GM21723 (cell line): ENCODE data around the gene HSF4.
A peak's percentile ranks its signal among the peaks of the same experiment; 100 is the strongest.

Experiments used
- ATAC-seq: cut with Tn5 transposase; IDR thresholded peaks from one replicate; pipeline ENCODE4 v1.9.1; 2021; ENCODE audit warnings: mild to moderate bottlenecking, moderate library complexity; ENCODE audit not compliant: unreplicated experiment

Gene HSF4

DNA sequence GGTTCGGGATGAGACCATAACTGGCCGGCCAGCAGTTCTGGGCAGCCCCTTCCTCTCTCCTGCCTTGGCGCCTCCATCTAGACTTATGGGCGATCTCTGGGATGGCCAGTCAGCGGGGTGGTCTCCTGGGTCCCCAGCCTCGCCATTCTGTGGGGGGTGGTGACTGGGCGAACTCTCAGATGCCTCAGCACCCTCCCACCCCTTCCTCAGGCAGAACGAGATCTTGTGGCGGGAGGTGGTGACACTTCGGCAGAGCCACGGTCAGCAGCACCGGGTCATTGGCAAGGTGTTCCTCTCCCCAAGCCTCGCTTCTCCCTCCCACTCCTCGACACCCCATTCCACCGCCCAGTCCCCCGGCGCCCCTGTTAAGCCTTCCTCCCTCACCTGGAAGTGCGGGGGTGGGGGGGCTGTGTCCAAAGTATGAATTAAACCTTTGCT, 1.6 kb downstream of the HSF4 start:
- no peak for ATAC-seq

DNA sequence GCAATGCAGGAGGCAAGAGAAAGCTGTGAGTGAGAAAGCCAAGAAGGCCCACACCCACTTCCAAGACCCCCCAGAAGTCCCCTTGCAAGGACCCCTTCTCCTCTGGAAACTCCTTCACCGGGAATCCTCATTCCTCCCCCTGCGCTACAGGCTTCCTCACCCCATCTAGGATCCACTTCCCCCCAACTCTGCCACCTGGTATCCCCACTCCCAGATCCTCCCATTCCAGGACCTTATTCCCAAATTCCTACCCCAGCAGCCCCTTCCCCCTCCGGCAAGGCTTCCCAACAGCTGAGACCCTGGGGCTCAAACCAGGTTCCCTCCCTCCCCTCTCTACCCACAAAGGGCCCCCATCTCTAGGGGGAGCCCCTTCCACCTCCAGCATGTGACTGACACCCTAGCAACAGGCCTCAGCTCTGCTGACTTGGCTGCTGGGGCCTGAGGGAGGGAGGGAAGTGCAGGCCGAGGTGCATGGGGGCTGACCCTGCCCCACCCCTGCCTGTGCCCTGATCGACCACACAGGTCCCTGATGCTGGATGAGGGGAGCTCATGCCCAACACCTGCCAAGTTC, 2.1 kb downstream of the HSF4 start:
- ATAC-seq = no peak

DNA sequence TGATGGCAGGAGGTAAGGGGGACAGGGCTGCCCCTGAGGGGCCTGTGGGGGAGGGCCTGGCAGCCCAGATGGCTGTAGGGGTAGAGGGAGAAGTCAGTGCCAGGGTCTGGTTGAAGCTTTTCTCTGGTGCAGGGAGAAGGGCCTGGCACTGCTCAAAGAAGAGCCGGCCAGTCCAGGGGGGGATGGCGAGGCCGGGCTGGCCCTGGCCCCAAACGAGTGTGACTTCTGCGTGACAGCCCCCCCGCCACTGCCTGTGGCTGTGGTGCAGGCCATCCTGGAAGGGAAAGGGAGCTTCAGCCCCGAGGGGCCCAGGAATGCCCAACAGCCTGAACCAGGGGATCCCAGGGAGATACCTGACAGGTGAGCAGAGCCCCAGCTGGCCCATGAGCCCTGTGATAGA, 3.0 kb downstream of the HSF4 start:
- no peak for ATAC-seq

DNA sequence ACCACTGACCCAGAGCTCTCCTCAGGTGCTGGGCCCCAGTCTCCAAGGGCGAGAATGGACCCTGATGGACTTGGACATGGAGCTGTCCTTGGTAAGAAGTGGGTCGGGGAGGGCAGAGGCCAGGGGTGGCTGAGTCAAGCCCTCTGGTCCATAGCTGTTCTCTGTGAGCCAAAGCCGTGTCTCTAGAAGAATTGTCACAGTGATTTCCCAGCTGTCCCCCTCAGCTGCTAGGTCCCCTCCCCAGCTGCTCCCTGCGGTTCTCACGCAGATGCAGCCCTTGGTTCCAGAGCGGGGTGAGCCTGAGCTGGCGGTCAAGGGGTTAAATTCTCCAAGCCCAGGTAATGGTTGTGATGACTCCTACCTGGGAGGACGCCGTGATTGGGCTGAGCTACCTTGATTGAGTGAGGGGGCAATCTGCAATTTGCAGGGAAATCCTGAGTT, 4.5 kb downstream of the HSF4 start:
- no peak for ATAC-seq

DNA sequence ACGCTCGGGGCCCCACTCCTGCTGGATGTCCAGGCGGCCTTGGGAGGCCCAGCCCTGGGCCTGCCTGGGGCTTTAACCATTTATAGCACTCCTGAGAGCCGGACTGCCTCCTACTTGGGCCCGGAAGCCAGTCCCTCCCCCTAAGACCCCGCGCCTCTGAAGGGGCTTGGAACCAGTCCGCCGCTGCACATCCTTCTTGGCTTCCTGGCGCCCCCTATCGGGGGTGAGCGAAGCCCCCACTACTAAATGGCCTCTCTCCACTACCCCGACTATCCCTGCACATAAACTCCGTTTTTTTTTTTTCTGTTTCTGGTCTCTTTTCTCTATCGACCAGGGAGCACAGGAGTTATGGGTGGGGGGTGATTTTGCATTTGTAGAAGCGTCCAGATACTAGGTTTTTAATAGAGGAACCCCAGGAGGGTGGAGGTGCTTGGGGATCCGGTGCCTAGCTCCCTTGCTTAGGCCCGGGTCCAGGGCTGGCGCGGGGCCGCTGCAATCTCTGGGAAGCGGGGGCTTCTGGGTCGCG, 5.2 kb downstream of the HSF4 start:
- ATAC-seq = peak; percentile 9

DNA sequence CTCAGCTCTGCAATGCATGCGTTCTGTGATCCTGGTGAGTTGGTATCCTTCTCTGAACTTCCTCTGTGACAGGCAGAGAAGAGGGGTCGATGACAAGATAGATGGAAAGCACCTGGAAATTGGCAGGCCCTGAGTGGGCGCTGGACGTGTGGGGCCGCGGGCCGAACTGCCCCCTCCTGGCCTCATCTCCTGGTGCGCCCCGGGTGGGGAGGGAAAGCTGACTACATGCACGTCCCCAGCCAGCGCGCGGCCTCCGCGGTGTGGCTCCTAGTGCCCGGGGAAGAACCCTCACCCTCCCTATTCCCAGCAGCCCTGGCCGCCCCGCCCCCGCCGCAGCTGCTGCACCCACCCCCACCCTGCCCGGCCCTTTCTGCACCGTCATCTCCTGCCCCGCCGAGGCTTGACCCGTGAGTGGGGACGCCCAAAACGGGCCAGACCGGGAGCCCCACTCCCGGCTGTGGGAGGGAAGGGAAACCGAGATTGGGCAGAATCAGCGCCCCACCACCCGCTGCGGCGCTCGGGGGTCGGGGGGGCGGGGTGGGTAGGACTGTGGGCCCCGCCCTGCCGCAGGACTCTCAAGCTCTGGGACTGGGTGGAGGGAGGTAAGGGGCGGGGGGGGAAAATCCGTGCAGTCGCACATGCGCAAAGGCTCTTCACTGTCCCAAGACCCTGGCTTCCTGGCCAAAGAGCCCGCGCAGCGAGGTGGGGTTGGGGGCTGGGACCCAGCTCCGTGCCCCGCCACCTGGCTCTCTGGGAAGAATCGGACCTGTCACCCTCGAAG, 5.8 kb downstream of the HSF4 start, which contains the start of gene NOL3:
TSS of gene NOL3 (plus strand) at position 371 of the 781 bp plus-strand sequence.
- peak; percentile 53 for ATAC-seq

DNA sequence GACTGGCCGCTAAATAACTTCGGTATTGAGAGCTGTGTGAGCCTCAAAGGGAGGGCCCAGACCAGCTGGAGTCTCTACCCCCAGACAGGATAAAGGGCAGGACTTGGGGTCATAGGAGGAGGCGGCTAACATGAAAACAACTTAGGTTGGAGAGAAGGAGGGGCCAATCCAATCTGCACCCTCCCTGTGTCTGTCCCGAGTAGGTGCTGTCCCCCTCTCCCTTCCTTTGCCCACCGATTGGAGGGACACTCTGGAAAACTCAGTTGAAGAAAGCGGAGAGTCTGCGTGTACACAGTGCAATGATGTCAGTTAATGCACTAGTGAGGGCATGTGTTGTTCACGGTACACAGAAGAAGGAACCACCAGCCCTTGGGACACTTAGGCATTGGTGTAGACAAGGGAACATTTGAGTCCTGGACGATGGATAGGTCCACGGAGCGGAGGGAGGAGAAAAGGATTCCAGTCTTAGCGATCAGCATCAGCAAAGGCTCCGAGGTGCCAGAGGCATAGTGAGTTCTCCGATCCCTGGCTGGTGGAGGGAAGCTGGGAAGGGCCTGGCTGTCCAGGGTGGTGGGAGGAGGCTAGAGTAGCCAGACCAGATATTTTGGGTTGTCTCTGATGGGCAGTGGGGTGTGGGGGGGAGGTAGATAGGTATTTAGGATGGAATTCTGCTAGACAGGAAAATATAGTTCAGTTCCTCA, 6.6 kb downstream of the HSF4 start:
- peak; percentile 6 for ATAC-seq

DNA sequence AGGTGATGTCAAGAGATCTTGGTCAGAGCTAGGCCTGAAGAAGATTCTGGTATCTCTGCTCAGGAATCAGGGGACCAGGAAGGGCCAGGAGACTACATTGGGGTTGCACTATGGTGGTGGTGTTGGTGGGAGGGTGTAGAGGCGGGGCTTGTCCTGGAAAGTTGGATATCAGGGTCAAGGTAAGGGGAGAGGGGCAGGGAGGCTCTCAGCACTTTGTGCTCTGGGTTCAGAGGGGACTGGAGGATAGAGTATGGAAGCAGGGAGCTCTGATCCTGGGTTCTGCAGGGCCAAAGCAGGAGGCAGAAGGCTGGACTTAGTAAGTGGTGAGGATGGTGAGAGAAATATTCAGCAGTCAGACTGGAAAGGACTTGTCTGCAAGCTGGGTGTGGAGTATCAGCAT, 8.8 kb downstream of the HSF4 start:
- ATAC-seq = no peak

DNA sequence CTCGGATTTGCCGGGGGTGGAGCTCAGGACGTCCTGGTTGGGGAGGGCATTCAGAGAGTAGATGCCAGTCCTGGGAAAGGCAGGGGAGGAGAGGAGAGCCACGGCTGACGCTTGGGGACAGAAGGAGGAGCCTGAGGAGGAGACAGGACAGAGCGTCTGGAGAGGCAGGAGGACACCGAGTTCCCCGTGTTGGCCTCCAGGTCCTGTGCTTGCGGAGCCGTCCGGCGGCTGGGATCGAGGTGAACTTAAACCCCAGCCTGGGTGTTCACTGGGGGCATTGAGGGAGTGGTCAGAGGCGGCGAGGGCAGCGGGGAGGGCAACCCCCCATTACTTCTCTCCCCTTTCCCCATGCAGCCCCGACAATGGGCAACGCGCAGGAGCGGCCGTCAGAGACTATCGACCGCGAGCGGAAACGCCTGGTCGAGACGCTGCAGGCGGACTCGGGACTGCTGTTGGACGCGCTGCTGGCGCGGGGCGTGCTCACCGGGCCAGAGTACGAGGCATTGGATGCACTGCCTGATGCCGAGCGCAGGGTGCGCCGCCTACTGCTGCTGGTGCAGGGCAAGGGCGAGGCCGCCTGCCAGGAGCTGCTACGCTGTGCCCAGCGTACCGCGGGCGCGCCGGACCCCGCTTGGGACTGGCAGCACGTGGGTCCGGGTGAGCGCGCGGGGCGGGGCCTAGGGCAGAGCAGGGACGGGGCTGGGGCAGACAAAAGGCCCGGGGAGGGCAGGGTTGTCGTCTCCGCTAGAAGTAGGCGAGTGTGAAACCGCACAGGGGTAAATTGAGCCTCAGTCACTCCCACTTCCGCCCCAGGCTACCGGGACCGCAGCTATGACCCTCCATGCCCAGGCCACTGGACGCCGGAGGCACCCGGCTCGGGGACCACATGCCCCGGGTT, 9.5 kb downstream of the HSF4 start:
- ATAC-seq = peak; percentile 32

DNA sequence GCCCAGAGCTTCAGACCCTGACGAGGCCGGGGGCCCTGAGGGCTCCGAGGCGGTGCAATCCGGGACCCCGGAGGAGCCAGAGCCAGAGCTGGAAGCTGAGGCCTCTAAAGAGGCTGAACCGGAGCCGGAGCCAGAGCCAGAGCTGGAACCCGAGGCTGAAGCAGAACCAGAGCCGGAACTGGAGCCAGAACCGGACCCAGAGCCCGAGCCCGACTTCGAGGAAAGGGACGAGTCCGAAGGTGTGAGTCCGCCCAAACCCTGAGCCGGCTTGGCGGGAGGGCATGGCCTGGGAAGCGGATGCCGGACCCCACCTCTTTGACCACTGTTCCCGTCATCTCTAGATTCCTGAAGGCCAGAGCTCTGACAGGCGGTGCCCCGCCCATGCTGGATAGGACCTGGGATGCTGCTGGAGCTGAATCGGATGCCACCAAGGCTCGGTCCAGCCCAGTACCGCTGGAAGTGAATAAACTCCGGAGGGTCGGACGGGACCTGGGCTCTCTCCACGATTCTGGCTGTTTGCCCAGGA, 10.2 kb downstream of the HSF4 start:
- no peak for ATAC-seq

DNA sequence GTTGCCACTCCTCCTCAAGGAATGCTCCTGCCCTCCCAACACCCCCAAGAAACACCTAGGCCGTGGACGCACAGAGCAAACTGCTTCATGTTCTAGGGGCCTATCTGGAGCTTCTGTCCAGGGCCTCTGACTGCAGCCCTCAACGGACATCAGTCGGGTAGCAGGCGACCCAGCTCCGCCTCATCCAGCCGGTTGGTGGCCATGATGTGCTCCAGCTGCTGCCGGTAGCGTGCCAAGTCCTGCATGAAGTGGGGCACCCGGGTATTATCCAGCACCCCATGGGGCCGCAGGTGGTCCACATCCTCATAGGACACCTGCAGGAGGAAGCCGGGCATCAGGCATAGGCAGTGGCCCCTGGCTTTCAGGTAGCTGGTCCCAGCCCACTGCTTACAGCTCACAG, 12.1 kb downstream of the HSF4 start:
- no peak for ATAC-seq

DNA sequence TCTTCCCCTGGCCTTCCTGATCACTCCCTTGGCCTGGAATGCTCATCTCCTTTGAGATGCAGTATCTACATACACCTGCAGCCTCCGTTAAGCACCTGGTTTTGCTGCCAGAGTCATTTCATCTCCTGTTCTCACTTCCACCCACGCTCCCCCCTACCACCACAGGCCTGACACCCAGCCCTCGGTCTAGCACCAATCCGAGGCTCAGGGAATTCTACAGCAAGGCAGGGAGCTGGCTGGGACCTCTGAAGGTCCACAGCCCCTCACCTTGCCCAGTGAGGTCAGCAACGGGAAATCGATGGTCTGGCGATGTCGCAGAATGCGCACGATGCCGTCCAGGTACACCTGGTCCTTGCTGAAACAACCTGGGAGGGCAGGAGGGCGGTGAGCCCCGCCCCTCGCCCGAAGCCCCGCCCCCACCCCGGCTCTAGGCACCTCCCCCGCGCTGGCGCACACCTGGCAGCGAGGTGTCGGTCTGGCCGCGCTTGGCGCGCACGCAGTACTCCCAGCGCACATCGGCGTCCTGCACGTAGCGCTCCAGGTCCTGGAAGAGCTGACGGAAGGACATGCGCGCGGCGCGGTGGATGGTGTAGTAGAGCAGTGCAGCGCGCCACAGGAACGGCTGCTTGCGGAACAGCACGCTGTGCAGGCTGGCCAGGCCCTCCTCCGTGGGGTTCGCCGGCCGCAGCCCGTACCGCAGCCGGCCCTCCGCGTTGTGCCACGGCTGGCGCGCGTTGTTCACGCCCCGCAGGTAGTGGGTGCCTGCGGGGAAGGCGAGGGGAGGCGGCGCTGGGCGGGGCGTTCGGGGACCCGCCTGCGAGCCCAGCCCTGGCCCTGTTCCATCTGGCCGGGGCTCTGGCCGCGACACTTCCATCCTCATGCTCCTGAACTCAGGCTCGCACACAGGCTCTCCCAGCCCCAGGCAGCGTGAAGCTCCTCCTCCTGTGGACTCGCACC, 13.5 kb downstream of the HSF4 start:
- ATAC-seq = no peak

DNA sequence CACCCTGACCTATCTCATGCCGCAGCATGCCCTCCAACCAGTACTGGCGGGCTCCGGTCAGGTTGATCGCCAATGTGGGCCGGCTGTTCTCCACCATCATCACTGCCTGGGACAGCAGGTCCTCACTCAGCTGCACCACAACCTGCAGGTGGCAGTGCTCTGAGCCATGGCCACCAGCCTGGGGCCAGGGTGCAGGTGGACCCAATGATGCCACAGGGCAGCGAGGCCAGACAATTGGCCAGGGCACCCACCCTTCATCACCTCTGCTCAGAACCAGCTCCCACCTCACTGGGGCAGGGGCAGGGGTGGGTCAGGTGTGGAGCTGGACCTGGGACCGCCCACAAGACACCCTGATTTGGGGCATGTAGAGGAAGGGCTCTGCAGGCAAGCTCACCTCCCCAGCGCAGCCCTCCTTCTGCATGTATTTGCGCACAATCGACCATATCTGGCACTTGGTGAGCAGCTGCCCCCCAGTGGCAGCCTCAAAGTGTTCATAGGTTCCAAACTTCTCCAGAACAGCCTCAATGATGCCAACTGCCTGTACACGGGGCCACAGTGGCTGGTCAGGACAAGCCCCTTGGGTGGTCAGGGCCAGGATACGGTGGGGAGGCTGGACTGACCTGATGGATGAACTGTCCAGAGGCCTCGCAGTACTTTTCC, 15.0 kb downstream of the HSF4 start:
- no peak for ATAC-seq

DNA sequence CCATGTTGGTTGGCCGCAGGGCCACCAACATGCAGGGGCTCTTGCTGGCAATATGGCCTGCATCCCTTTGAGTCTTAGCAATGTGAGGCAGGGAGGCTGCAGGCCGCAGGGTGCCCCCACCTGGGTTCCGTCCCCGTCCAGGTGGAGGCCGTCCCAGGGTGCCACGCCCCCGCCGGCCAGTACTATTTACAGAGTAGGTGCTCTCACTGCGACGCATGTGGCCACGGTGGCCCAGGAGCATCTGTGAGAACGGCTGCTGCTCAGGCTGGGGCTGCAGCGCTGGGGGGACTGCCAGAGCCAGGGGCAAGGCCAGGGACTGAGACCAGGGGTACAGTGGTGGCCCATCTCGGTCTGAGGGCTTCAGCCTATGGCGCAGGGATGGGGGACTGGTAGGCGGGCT, 15.6 kb downstream of the HSF4 start:
- ATAC-seq = no peak

DNA sequence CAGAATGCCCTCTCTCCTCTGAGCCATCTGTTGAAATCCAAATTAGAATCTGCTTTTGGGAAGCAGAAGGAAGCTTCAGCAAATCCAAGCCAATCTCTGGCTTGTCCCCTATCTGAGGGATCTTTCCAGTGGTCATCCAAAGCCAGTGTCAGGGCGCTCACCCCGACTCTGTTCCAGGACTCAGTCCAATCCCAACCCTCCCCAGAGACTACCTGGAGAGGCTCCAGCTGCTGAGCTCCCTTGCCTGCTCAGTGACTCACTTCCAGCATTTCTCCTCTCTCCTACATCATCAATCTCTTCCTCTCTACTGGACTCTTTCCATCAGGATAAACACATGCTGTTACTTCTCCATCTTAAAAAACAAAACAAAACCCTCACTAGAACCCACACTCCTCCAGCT, 16.8 kb downstream of the HSF4 start:
- ATAC-seq = no peak

DNA sequence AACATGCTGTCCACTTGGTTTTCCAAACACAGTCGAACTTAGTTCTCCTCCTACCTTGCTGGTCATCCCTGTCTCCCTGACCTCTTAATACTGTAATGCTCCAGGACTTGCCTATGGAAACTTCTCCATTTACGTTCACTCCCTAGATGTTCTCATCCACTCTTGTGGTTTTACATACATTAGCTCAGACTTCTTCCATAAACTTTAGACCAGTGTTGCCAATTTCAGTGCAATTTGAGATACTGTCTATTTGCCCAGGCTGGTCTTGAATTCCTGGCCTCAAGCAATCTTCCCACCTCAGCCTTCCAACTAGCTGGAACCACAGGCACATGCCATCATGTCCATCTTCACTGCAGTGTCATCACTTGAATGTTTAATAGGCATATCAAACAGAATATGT, 17.7 kb downstream of the HSF4 start:
- no peak for ATAC-seq

DNA sequence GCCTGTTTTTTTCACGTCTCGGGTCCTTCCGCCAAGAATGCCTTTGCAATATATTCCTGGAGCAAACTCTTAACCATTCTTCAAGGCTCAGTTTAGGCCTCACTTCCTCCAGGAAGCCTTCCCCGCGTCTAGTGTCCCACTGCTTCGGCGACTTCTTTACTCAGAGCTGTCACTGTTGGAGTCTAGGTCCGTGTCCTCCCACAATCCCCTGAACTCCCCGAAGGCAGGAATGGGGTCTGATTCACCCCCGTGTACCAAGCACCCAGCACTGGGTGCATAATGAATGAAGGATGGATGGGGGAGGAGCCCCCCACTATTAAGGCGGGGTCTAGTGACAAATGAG, 18.7 kb downstream of the HSF4 start:
- ATAC-seq = no peak

DNA sequence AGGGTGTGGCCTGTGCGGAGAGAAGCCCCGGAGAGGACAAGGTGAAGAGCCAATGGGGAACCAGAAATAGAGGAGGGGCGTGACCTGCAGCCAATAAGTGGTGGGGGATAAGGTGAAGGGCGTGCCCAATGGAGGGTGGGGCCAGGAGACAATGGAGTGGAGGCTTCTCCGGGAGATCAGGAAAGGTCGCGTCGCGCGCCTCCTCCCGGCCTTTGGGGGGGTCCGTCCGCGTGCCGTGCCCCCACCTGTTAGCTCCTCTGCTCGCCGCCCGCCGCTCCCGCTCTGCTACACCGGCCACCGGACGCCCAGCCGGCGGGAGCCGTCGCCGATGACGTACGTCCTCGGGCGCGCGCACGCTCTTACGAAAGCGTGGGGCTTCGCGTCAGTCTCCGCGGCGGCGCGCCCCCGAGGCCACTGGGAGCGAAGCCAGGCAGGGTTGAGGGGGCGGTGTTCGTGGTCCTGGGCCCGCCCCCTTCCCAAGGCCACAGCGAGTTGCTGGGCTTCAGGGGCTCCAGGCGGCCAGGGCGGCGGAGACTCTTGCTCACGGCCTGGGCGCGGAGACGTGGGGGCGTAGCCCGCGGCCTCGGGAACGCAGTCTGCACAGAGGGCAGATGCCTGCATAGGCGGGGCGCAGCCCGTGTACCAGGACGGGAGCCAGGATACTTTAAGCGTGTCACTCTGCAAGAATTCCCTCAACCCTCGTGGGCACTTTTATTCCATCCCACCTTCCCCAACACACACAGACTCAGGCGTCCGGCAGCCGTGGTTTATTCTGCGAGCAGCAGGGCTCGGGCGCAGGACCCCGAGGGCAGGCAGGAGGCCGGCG, 19.3 kb downstream of the HSF4 start, which contains the start of gene MATCAP1:
TSS of gene MATCAP1 (minus strand) at position 337 of the 826 bp plus-strand sequence. CDS start 3,353 bp downstream, outside the sequence.
- peak; percentile 92 for ATAC-seq
